HG02610 (cell line): Measurements from ENCODE around the gene ADRM1.

ENCODE experiments used
- ATAC-seq: cut with Tn5 transposase; IDR thresholded peaks from one replicate; pipeline ENCODE4 v1.9.1; 2021; ENCODE audit warnings: mild to moderate bottlenecking, moderate library complexity; ENCODE audit not compliant: unreplicated experiment

ADRM1 gene

DNA sequence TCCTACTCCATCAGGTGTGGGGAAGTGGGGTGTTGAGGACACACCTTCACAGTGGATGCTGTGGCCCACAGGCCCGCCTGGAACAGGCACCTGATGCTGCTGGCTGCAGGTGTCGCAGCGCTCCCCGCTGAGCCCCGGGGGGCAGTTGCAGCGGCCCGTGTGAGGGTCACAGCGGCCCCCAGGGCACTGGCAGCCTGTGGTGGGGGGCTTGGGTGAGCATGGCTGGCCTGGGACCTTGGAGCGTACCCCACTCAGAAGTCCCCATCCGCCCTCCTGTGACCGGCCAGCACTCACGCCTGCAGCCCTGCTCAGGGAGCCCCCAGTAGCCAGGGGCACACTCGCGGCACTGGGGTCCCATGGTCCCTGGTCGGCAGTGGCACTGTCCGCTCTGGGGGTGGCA, 19.2 kb downstream of the ADRM1 start:
- ATAC-seq, result no peak

GRCh38 chr20:62322492-62323041, 19.8 kb downstream of the ADRM1 start:
- no peak for ATAC-seq

DNA sequence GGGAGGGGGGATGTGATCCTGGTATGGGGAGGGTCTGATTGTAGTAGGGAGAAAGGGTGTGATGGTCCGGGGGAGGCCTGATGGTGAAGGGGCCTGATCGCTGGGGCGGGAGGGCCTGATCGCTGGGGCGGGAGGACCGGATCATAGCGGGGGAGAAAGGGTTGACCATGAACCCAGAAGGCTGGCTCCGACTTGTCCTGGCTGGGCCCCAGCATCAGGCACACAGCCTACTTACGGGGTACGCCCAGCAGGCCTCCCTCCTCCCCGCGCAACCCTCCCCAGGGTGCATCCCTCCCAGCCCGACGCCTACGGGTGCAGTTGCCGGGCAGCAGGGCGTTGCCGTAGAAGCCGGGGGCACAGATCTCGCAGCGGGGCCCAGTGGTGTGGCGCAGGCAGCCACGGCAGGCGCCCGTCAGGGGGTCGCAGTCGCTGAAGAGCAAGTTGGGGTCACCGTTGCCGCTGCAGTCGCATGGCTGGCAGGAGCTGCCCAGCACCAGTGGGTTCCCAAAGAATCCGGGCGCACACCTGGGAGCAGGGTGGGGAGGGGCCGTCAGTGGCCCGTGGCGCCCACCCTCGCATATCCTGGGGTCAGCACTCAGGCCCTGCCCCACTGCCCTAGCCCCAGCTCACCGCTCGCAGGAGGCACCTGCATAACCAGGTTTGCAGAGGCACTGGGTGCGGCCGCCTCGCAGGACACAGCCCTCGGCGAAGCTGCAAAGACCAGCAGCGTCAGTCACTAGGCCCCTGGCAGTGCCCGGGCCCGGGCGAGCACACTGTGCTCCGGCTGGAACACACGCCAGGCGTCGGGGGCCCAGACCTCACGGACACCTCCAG, 20.6 kb downstream of the ADRM1 start:
- no peak for ATAC-seq

GRCh38 chr20:62323980-62324906, 21.4 kb downstream of the ADRM1 start:
- ATAC-seq, result no peak

GRCh38 chr20:62325172-62325905, 22.5 kb downstream of the ADRM1 start:
- ATAC-seq, result no peak

DNA sequence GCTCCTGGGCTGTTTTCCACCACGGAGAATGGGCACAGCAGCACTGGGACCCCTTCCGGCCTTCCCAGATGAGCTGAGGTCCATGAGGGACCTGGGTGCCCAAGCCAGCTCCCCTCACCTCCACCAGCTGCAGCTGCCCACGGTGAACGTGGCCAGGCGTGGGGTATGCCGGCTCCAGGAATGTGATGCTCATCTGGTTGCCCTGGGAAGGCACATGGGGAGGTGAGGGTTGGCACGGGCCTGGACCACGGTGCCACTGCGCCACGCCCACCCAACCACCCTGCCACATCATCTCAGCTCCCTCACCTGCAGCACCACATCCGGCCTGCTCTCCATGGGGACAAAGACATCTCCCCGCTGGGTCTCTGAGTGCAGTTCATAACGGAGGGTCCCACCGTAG, 23.8 kb downstream of the ADRM1 start:
- ATAC-seq, result no peak

DNA sequence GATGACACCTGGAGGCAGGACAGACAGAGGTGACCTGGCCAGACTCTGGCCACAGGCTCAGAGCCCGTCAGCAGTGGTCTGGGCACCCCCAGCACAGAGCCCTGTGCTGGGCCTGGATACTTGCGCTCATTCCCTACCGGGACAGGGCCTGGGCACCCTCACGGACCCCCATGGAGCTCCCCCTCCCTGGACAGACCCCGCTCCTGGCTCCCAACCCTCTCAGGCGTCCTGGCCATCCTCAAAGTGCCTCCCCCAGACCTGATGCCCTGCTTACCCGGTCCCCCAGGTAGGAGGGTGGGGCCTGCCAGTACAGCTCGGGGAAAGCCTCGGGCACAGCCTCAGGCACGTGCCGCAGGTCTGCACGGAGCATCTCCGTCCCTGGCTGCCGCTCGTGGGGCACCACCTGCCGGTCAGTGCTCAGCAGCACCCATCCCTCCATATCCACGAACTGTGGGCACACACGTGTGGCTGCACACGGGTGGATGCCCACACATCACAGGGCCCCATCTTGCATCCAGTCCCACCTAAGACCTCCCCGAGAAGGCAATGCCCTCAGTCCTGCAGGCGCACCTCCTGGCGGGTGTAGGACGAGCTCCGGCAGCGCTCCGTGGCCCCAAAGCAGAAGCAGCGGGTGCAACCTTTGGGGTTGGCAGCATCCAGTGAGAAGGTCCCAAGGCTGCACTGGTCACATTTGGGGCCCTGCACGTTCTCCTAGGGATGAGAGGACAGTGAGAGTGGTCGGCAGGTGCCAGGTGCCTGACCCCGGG, 24.3 kb downstream of the ADRM1 start:
- no peak for ATAC-seq

DNA sequence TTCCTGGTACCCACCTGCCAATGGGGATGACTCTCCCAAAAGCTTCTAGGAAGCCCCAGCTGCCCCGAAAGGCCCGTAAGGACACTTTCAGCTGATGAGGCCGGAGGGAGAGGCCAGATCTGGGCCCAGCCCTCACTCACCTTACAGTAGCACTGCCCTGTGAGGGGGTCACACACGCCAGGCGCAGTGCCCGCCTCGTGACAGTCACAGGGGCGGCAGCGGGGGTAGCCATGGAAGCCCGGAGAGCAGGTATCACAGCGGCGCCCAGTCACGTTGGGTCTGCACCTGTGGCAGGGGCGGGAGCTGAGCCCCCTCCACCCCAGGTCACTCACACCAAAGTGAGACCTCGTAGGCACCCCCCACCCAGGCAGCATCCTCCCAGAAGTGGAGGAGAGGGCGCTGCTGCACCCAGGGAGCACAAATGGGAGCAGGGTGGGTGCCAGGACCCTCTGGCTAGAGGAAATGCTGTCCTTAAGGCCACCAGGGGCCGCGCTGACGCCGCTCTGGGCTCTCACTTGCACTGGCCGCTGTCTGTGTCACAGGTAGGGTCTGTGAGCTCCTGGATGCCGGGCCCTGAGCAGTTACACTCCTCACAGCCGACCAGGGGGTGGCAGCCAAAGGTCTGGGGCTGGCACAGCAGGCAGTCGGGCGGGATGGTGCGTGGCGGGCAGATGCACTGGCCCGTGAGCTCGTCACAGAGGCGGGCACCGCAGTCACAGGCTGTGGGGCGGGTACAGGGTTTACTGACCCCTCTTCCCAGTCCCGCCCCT, 25.1 kb downstream of the ADRM1 start:
- ATAC-seq, result no peak

GRCh38 chr20:62328684-62329388, 26.0 kb downstream of the ADRM1 start:
- ATAC-seq, result no peak

DNA sequence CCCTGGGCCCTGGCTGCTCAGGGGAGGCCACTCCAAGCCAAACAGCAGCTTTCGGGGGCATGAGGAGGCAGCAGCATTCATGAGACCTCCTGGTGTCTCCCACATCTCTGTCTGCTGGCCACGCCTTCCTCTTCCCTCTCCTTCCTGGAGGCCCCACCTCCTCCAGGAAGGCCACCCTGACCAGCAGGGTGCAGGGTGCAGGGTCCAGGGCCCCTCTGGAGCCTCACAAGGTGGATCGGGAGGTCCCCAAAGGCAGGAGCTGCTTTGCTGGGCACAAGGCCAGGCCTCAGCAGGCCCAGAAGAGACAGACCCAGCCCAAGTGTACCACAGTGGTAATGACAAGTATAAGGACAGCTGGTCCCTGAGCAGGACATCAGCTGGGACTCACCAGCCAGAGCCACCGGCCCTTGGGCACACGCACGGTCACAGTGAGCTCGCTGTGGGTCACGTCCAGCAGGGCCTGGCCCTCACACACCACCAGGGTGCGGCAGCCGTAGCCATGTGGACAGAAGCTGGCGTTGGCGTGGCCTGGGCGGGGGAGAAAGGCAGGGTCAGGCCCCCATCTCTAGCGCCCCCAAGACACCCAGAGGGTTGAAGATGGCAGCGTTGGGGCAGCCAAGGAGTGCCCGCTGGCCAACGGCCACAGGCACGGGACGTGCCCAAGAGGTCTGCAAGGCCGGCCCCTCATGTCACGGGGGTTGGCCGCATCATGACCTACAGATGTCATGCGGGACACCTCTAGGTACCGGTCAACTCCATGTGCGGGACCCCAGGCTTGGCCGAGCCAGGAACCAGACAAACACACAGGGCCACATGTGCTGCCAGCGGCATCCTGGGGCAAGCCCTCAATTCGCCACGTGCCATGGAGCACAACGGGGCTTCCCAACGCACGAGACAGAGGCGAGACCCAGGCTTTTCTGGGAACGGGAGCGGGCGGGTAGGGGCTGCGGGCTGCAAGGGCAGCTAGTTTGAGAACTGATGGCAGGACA, 26.9 kb downstream of the ADRM1 start:
- ATAC-seq, result no peak

DNA sequence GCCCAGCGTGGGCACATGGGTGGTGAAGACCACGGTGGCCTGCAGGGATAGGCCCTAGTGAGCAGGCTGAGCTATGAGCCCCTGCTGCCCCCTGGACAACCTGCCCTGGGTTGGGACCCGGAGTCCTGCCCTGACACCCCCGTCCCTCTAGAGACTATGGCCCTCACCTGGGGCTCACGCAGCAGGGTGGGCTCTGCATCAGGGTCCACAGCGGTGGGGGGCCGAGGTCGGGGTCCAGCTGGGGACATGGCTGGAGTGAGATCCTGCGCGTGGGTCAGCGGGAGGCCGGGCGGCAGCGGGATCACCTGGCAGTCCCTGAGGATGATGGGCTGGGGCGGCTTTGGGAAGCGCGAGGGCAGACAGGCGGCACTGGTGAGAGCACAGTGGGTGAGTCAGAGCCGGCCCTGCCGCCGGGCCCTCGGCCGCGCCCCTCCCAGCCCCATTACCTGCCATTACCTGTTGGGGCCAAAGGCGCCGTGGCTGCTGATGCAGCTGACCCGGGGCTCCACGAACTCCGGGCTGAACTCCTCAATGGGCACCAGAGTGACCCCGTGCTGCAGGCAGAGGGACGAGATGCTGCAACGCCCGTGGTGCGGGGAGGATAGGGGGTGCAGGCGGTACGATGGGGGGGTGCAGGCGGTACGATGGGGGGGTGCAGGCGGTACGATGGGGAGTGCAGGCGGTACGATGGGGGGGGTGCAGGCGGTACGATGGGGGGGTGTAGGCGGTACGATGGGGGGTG, 27.9 kb downstream of the ADRM1 start:
- ATAC-seq, result no peak

- ATAC-seq, result no peak
Observed at GRCh38 chr20:62331347-62331746, 28.6 kb downstream of the ADRM1 start.

GRCh38 chr20:62332421-62332820, 29.6 kb downstream of the ADRM1 start:
- no peak for ATAC-seq

- ATAC-seq, result no peak
Observed at GRCh38 chr20:62332989-62333819, 30.4 kb downstream of the ADRM1 start.

- ATAC-seq, result no peak
Observed at GRCh38 chr20:62333820-62334595, 31.2 kb downstream of the ADRM1 start.
